C4-2B (cell line): ENCODE measurements around the gene DPP7.

Experiments
- ZFX ChIP-seq: fragments of 450-650 bp; IDR thresholded peaks from 2 replicates; pipeline ENCODE4 v1.6.1; 2017
- TF ChIP-seq, protein P1 (sequence below): fragments of 450-650 bp; conservative IDR thresholded peaks from 2 replicates; pipeline ENCODE4 v1.5.1; 2017; ENCODE audit warnings: mild to moderate bottlenecking

DNA sequence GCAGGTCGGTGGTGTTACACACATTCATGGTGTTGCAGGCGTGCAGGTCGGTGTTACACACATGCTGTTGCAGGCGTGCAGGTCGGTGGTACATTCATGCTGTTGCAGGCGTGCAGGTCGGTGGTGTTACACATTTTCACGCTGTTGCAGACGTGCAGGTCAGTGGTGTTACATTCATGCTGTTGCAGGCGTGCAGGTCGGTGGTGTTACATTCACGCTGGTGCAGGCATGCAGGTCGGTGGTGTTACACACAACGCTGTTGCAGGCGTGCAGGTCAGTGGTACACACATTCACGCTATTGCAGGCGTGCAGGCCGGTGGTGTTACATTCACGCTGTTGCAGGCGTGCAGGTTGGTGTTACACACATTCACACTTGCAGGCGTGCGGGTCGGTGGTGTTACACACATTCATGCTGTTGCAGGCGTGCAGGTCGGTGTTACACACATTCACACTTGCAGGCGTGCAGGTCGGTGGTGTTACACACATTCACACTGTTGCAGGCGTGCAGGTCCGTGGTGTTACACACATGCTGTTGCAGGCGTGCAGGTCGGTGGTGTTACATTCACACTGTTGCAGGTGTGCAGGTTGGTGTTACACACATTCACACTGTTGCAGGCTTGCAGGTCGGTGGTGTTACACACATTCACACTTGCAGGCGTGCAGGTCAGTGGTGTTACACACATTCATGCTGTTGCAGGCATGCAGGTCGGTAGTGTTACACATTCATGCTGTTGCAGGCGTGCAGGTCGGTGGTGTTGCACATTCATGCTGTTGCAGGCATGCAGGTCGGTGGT is 11.1 kb downstream of the DPP7 start:
- TF ChIP-seq, protein P1, sequence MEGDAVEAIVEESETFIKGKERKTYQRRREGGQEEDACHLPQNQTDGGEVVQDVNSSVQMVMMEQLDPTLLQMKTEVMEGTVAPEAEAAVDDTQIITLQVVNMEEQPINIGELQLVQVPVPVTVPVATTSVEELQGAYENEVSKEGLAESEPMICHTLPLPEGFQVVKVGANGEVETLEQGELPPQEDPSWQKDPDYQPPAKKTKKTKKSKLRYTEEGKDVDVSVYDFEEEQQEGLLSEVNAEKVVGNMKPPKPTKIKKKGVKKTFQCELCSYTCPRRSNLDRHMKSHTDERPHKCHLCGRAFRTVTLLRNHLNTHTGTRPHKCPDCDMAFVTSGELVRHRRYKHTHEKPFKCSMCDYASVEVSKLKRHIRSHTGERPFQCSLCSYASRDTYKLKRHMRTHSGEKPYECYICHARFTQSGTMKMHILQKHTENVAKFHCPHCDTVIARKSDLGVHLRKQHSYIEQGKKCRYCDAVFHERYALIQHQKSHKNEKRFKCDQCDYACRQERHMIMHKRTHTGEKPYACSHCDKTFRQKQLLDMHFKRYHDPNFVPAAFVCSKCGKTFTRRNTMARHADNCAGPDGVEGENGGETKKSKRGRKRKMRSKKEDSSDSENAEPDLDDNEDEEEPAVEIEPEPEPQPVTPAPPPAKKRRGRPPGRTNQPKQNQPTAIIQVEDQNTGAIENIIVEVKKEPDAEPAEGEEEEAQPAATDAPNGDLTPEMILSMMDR: no peak
- no peak for TF ChIP-seq ZFX
